ENCODE data around the gene ATIC. TPM values are rescaled to one million over a fixed set of nuclear protein-coding genes. Genes with fewer than 3 reads are reported as not detected.

ATIC gene
- total RNA-seq, 1 donor from 2014 or later, result 161 TPM

- CTCF ChIA-PET, result no interaction called here
- POLR2A ChIA-PET, result no interaction called here
- Mint-ChIP-seq H3K4me3 (peak overlapping the region; percentile 95), H3K27ac (peak overlapping the region; percentile 91), H3K36me3 (ENCODE audit: low read depth) (peaks cover 43% of the 10 kb centered on the region), H3K27me3 (no peaks in the 10 kb centered on the region), H3K9me3 (no peaks in the 10 kb centered on the region), H3K4me1 (peaks cover 35% of the 10 kb centered on the region)
- no peak for DNase-seq
- no peak for TF ChIP-seq CTCF (IDR thresholded peaks at IDR 0.05)
- intact Hi-C loops (cut with micrococcal nuclease), result loop anchor here (2.0 to 5.0 kb wide), 6 partner anchors 20 to 1184 kb away; partner anchors contain the start of genes FN1, RPL37A and SMARCAL1
- ATAC-seq (ENCODE audit: low read depth), result no peak
These were observed 1.4 kb downstream of the ATIC start for GRCh38 chr2:215313255-215313613.

GRCh38 chr2:215314896-215315295, 3.0 kb downstream of the ATIC start:
- ChIA-PET CTCF (no interaction called here), POLR2A (no interaction called here)
- no peaks in the 10 kb centered on the region for H3K27me3 Mint-ChIP-seq
- H3K36me3 Mint-ChIP-seq (ENCODE audit: low read depth), result peaks cover 56% of the 10 kb centered on the region
- intact Hi-C loops (cut with micrococcal nuclease), result loop anchor here (5.0 kb wide), 3 partner anchors 122 to 1182 kb away; partner anchors contain the start of genes FN1 and RPL37A
- ATAC-seq (ENCODE audit: low read depth) (no peak), DNase-seq (no peak)
- H3K4me3 Mint-ChIP-seq, result no peak overlapping the region
- no peaks in the 10 kb centered on the region for H3K9me3 Mint-ChIP-seq
- peaks cover 36% of the 10 kb centered on the region for H3K4me1 Mint-ChIP-seq
- no peak for TF ChIP-seq CTCF (IDR thresholded peaks at IDR 0.05)
- no peak overlapping the region for H3K27ac Mint-ChIP-seq

GRCh38 chr2:215315301-215315700, 3.4 kb downstream of the ATIC start:
- TF ChIP-seq CTCF (IDR thresholded peaks at IDR 0.05), result no peak
- intact Hi-C loops (cut with micrococcal nuclease), result no loop called here
- DNase-seq (no peak), ATAC-seq (ENCODE audit: low read depth) (no peak)
- no peak overlapping the region for H3K4me3 Mint-ChIP-seq
- peaks cover 60% of the 10 kb centered on the region for H3K36me3 Mint-ChIP-seq (ENCODE audit: low read depth)
- no peaks in the 10 kb centered on the region for H3K27me3 Mint-ChIP-seq
- H3K4me1 Mint-ChIP-seq, result peaks cover 36% of the 10 kb centered on the region
- H3K9me3 Mint-ChIP-seq, result no peaks in the 10 kb centered on the region
- no peak overlapping the region for H3K27ac Mint-ChIP-seq
- ChIA-PET CTCF (no interaction called here), POLR2A (no interaction called here)

- H3K4me3 Mint-ChIP-seq, result no peak overlapping the region
- DNase-seq (no peak), ATAC-seq (ENCODE audit: low read depth) (no peak)
- peaks cover 70% of the 10 kb centered on the region for H3K36me3 Mint-ChIP-seq (ENCODE audit: low read depth)
- H3K4me1 Mint-ChIP-seq, result peaks cover 36% of the 10 kb centered on the region
- no peaks in the 10 kb centered on the region for H3K27me3 Mint-ChIP-seq
- ChIA-PET CTCF (no interaction called here), POLR2A (no interaction called here)
- no peak for TF ChIP-seq CTCF (IDR thresholded peaks at IDR 0.05)
- no peak overlapping the region for H3K27ac Mint-ChIP-seq
- no peaks in the 10 kb centered on the region for H3K9me3 Mint-ChIP-seq
- intact Hi-C loops (cut with micrococcal nuclease), result no loop called here
These were observed 4.5 kb downstream of the ATIC start for GRCh38 chr2:215316336-215316735.

- POLR2A ChIA-PET, result no interaction called here
- no peak for DNase-seq
- H3K4me1 Mint-ChIP-seq, result peaks cover 16% of the 10 kb centered on the region
These were observed 7.6 kb downstream of the ATIC start for GRCh38 chr2:215319500-215319899.

More at GRCh38 chr2:215319500-215319899, 7.6 kb downstream of the ATIC start:
- CTCF ChIA-PET, result no interaction called here
- TF ChIP-seq CTCF (IDR thresholded peaks at IDR 0.05), result no peak
- no peak overlapping the region for H3K4me3 Mint-ChIP-seq
- ATAC-seq (ENCODE audit: low read depth), result no peak
- H3K36me3 Mint-ChIP-seq (ENCODE audit: low read depth), result peaks cover 77% of the 10 kb centered on the region
- H3K27ac Mint-ChIP-seq, result no peak overlapping the region
- H3K27me3 Mint-ChIP-seq, result no peaks in the 10 kb centered on the region
- H3K9me3 Mint-ChIP-seq, result no peaks in the 10 kb centered on the region
- intact Hi-C loops (cut with micrococcal nuclease), result no loop called here
